Trophoblast cell (in vitro differentiated cells and primary cell): Measurements from ENCODE around the gene FANCI. TPM values are rescaled to one million over a fixed set of nuclear protein-coding genes. Genes with fewer than 3 reads are reported as not detected.

Experiments used
- DNase-seq, 2 donors: peaks; one replicate each; pipeline ENCODE4 v3.0.0-alpha.2; 2016
- H2AFZ ChIP-seq: 2 replicates; pipeline ENCODE4 v1.6.1; 2013; ENCODE audit warnings: low read length, moderate library complexity, mild to moderate bottlenecking; ENCODE audit not compliant: insufficient read depth, poor library complexity
- H2AK5ac ChIP-seq: 2 replicates; pipeline ENCODE4 v1.6.1; 2013; ENCODE audit warnings: mild to moderate bottlenecking, low read length
- H2BK120ac ChIP-seq: 2 replicates; pipeline ENCODE4 v1.6.1; 2013; ENCODE audit warnings: low read length, mild to moderate bottlenecking, moderate library complexity; ENCODE audit not compliant: insufficient read depth, poor library complexity
- H2BK12ac ChIP-seq: 2 replicates; pipeline ENCODE4 v1.6.1; 2013; ENCODE audit warnings: mild to moderate bottlenecking, low read length, moderate library complexity
- H2BK5ac ChIP-seq: 2 replicates; pipeline ENCODE4 v1.6.1; 2013; ENCODE audit warnings: low read length, low read depth, moderate library complexity, mild to moderate bottlenecking; ENCODE audit not compliant: poor library complexity
- H3K14ac ChIP-seq: 2 replicates; pipeline ENCODE4 v1.6.1; 2013; ENCODE audit warnings: mild to moderate bottlenecking, low read length
- H3K18ac ChIP-seq: 2 replicates; pipeline ENCODE4 v1.6.1; 2013; ENCODE audit warnings: mild to moderate bottlenecking, low read length
- H3K23ac ChIP-seq: 2 replicates; pipeline ENCODE4 v1.6.1; 2013; ENCODE audit warnings: low read length
- H3K27ac ChIP-seq: 2 replicates; pipeline ENCODE4 v1.5.1; 2013; ENCODE audit warnings: low read depth, mild to moderate bottlenecking, inconsistent platforms, low read length, moderate library complexity
- H3K27me3 ChIP-seq: 2 replicates; pipeline ENCODE4 v1.6.1; 2013; ENCODE audit warnings: inconsistent platforms, mild to moderate bottlenecking, low read length, moderate library complexity; ENCODE audit not compliant: insufficient read depth
- H3K36me3 ChIP-seq, 2 experiments: 1 replicate in 1 of 2; 2 replicates in 1 of 2; pipeline ENCODE4 v1.6.1; 2013; ENCODE audit warnings: low read length in 2 of 2, mild to moderate bottlenecking in 2 of 2, moderate library complexity in 1 of 2; ENCODE audit not compliant: insufficient read depth in 2 of 2, control insufficient read depth in 1 of 2
- H3K4ac ChIP-seq: 2 replicates; pipeline ENCODE4 v1.6.1; 2013; ENCODE audit warnings: low read depth, mild to moderate bottlenecking, low read length, moderate library complexity
- H3K4me1 ChIP-seq, 2 experiments: 1 replicate in 1 of 2; 2 replicates in 1 of 2; pipeline ENCODE4 v1.6.1; 2013; ENCODE audit warnings: low read length in 2 of 2, mild to moderate bottlenecking in 2 of 2, moderate library complexity in 1 of 2; ENCODE audit not compliant: insufficient read depth in 2 of 2, control insufficient read depth in 1 of 2
- H3K4me2 ChIP-seq: 2 replicates; pipeline ENCODE4 v1.6.1; 2013; ENCODE audit warnings: inconsistent platforms, mild to moderate bottlenecking, low read length, moderate library complexity
- H3K4me3 ChIP-seq: 2 replicates; pipeline ENCODE4 v1.5.1; 2013; ENCODE audit warnings: mild to moderate bottlenecking, low read depth, low read length, inconsistent platforms
- H3K79me1 ChIP-seq: one replicate; pipeline ENCODE4 v1.6.1; 2013; ENCODE audit warnings: low read length
- H3K79me2 ChIP-seq: 2 replicates; pipeline ENCODE4 v1.6.1; 2013; ENCODE audit warnings: low read length, mild to moderate bottlenecking; ENCODE audit not compliant: control insufficient read depth, insufficient read depth, poor library complexity
- H3K9ac ChIP-seq: 2 replicates; pipeline ENCODE4 v1.6.1; 2013; ENCODE audit warnings: mild to moderate bottlenecking, low read length
- H3K9me3 ChIP-seq: 2 replicates; pipeline ENCODE4 v1.6.1; 2013; ENCODE audit warnings: low read depth, mild to moderate bottlenecking, control low read depth, inconsistent platforms, low read length; ENCODE audit not compliant: insufficient read depth
- H4K12ac ChIP-seq: 2 replicates; pipeline ENCODE4 v1.6.1; 2013; ENCODE audit warnings: low read depth, mild to moderate bottlenecking, low read length, moderate library complexity
- H4K8ac ChIP-seq: 2 replicates; pipeline ENCODE4 v1.6.1; 2013; ENCODE audit warnings: low read depth, mild to moderate bottlenecking, low read length, moderate library complexity
- H4K91ac ChIP-seq: one replicate; pipeline ENCODE4 v1.6.1; 2013; ENCODE audit warnings: low read depth, mild to moderate bottlenecking, low read length, moderate library complexity
- WGBS: extraction: QIAGEN DNeasy Blood & Tissue Kit; methylation state at CpG from one replicate; pipeline ENCODE4 v1.1.7; 2013; ENCODE audit warnings: missing lambda C conversion rate; ENCODE audit not compliant: insufficient read length, insufficient coverage; ENCODE audit errors: extremely low coverage; 5-methylcytosine and 5-hydroxymethylcytosine counted together
- polyA plus RNA-seq: library from polyadenylated mRNA; stranded (reverse); fragments of 200-250 nt; gene quantifications from 2 replicates; pipeline ENCODE4 v1.2.3, GENCODE V29; 2013

The FANCI gene
- polyA plus RNA-seq = 37.8 and 38.4 TPM in 2 replicates

DNA sequence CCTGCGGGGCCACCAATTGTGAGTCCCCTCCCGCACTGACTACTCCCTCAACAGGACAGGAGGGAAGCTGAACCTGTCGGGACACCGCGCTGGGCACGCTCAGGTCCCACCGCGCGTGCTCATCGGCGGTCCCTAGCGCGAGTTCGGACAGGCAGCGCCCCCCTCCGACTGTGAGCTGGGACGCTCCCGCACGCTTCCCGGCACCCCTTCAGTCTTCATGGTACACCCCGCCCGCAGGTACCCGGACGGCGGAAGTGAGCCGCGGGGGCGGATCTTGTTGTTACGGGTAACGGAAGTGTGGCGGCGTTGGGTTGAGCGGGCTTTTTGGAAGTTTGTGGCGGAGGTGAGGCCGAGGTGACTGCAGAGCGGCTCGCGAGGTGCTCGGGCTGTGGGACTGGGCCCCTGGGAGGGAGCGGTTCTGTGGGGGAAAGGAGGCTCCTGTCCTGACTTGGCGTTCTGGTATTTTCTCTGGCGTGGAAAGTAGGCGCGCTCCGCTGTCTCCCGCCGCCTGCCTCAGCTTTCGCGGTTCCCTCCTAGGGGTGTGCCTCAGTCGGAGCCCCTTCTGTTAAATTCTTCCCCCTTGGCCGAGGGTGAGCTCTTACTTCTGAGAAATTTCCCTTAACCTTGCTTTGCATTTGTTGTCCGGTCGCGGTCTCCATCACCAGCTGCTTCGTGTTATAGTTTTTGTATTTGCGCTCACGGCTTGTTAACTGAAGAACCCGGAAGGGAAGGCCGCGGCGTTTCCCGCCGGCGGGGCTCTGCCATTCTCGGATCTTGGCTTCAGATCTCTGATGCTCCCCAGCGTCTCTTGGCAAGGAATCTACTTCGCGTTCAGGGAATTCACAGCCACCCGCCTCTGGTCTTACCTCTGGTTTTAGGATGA, at the start of gene FANCI:
TSS of gene FANCI (plus strand) at position 289 of the 883 bp plus-strand sequence. CDS start 3,669 bp downstream, outside the sequence.
- Histone ChIP-seq H4K8ac (peak within 1 kb of the TSS; percentile 63), H3K9ac (peak within 1 kb of the TSS; percentile 73), H2BK5ac (peak within 1 kb of the TSS; percentile 32), H3K79me2 (peaks cover 6% of the 10 kb centered on the region), H3K9me3 (peaks cover 2% of the 10 kb centered on the region), H3K27ac (no peak within 1 kb of the TSS), H3K4ac (peak within 1 kb of the TSS; percentile 13), H3K36me3 (peaks cover 0 to 1% of the 10 kb centered on the region in 2 experiments), H3K23ac (no peak within 1 kb of the TSS), H2BK12ac (no peak within 1 kb of the TSS), H3K4me2 (peak within 1 kb of the TSS; percentile 75), H4K91ac (peak within 1 kb of the TSS; percentile 40), H2AK5ac (no peak within 1 kb of the TSS), H3K14ac (peak within 1 kb of the TSS; percentile 49), H3K4me1 (peaks cover 0 to 2% of the 10 kb centered on the region in 2 experiments), H4K12ac (peak within 1 kb of the TSS; percentile 31), H2BK120ac (peak within 1 kb of the TSS; percentile 3), H3K18ac (peak within 1 kb of the TSS; percentile 24), H3K79me1 (peaks cover 6% of the 10 kb centered on the region), H3K27me3 (no peaks in the 10 kb centered on the region), H3K4me3 (peak within 1 kb of the TSS; percentile 89), H2AFZ (peak within 1 kb of the TSS; percentile 76)
- no CpG with 5 or more reads among the region's 69 CpGs for WGBS
- DNase-seq = peak; percentile 92 to 96

DNA sequence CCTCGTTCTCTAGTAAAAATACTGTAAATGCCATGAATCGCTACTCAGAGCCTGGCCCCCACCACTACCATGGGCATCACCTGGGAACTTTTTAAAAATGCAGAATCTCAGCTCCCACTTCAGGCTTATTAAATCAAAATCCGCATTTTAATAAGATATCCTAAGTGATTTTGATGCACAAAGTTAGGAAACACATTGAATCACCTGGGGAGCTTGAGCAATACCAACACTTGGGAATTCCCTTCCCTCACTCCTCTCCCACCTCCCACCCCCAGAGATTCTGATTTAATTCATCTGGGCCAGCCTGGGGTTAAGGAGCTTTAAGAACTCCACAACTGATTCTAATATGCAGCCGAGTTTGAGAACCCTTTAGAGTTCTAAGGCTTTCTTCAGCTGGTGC, 49.2 kb upstream of the FANCI start:
- Histone ChIP-seq H3K36me3 (peaks cover 10 to 17% of the 10 kb centered on the region in 2 experiments), H3K4me1 (peaks cover 0 to 6% of the 10 kb centered on the region in 2 experiments), H3K9me3 (no peaks in the 10 kb centered on the region), H3K18ac (no peak overlapping the region), H3K9ac (no peak overlapping the region), H2BK120ac (no peak overlapping the region), H3K27ac (no peak overlapping the region), H4K91ac (no peak overlapping the region), H2AK5ac (no peak overlapping the region), H2BK5ac (no peak overlapping the region), H3K4me3 (no peak overlapping the region), H4K8ac (no peak overlapping the region), H3K4me2 (no peak overlapping the region), H2BK12ac (no peak overlapping the region), H3K4ac (no peak overlapping the region), H3K23ac (no peak overlapping the region), H3K27me3 (no peaks in the 10 kb centered on the region), H2AFZ (no peak overlapping the region), H3K14ac (no peak overlapping the region), H3K79me1 (no peaks in the 10 kb centered on the region), H4K12ac (no peak overlapping the region), H3K79me2 (no peaks in the 10 kb centered on the region)
- DNase-seq = no peak
- no CpG with 5 or more reads among the region's 4 CpGs for WGBS

DNA sequence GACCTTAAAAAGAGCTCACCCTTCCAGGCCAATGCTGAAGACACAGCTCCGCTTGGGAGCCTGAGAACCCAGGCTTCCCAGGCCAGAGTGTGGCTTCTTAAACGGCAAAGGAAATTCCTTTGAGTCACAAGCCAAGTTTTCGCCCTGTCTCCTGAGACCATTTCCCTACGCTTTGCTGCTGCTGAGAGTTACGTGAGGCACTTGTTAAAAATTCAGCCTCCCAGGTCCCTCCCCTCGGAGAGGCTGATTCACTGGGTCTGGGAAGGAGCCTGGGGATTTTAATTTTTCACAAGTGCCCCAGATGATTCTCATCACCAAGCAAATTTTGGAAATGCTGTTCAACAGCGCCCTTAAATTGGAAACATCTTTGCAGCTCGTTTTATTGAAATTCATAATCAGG, 47.9 kb upstream of the FANCI start:
- DNase-seq = no peak
- H2BK12ac ChIP-seq = no peak overlapping the region
- H3K23ac ChIP-seq = no peak overlapping the region
- no peak overlapping the region for H4K12ac ChIP-seq
- H3K14ac ChIP-seq = no peak overlapping the region
- H3K4me2 ChIP-seq = no peak overlapping the region
- no CpG with 5 or more reads among the region's 8 CpGs for WGBS
- H3K4me1 ChIP-seq = peaks cover 0 to 6% of the 10 kb centered on the region in 2 experiments
- no peaks in the 10 kb centered on the region for H3K79me2 ChIP-seq
- no peak overlapping the region for H3K27ac ChIP-seq
- H3K18ac ChIP-seq = no peak overlapping the region
- H3K9ac ChIP-seq = no peak overlapping the region
- H2BK120ac ChIP-seq = peak overlapping the region; percentile 27
- H3K27me3 ChIP-seq = no peaks in the 10 kb centered on the region
- H3K9me3 ChIP-seq = no peaks in the 10 kb centered on the region
- H3K79me1 ChIP-seq = no peaks in the 10 kb centered on the region
- no peak overlapping the region for H3K4ac ChIP-seq
- H3K36me3 ChIP-seq = peaks cover 10 to 12% of the 10 kb centered on the region in 2 experiments
- H2AK5ac ChIP-seq = no peak overlapping the region
- H2BK5ac ChIP-seq = no peak overlapping the region
- H4K8ac ChIP-seq = no peak overlapping the region
- no peak overlapping the region for H2AFZ ChIP-seq
- H4K91ac ChIP-seq = no peak overlapping the region
- H3K4me3 ChIP-seq = no peak overlapping the region

DNA sequence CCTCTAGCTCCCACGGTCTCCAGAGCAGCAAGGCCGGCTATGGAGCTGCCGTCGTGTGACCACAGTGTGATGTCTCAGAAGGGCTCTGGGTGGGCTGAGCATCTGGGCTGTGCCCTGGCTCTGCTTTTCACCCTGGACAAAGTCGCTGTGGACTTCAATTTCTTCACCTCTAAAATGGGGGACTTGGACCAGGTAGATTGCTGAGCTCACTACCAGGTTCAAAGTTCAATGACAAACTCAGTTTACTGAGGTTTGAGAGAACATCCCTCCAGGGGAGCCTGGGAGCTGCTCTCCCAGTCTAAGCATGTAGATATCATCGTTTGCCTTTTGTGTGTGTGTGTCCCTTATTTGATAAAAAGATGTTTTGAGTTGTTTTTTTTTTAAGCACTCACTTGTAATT, 47.5 kb upstream of the FANCI start:
- H3K79me1 ChIP-seq = no peaks in the 10 kb centered on the region
- H3K4ac ChIP-seq = no peak overlapping the region
- H3K23ac ChIP-seq = no peak overlapping the region
- no peak overlapping the region for H4K91ac ChIP-seq
- H3K4me1 ChIP-seq = peaks cover 0 to 6% of the 10 kb centered on the region in 2 experiments
- no peak overlapping the region for H2BK5ac ChIP-seq
- H3K36me3 ChIP-seq = peaks cover 8 to 10% of the 10 kb centered on the region in 2 experiments
- no peak overlapping the region for H2AFZ ChIP-seq
- no peaks in the 10 kb centered on the region for H3K27me3 ChIP-seq
- peak overlapping the region; percentile 27 for H2BK120ac ChIP-seq
- H3K79me2 ChIP-seq = no peaks in the 10 kb centered on the region
- no peak overlapping the region for H2BK12ac ChIP-seq
- no peak overlapping the region for H2AK5ac ChIP-seq
- H3K14ac ChIP-seq = no peak overlapping the region
- WGBS = no CpG with 5 or more reads among the region's 6 CpGs
- no peak overlapping the region for H4K8ac ChIP-seq
- no peak for DNase-seq
- no peak overlapping the region for H3K4me2 ChIP-seq
- H3K9ac ChIP-seq = no peak overlapping the region
- no peak overlapping the region for H3K27ac ChIP-seq
- no peaks in the 10 kb centered on the region for H3K9me3 ChIP-seq
- H4K12ac ChIP-seq = no peak overlapping the region
- no peak overlapping the region for H3K4me3 ChIP-seq
- H3K18ac ChIP-seq = no peak overlapping the region
